ENCODE measurements around the gene PIK3AP1.
"Not testable (repeated sequence)": the region's sequence is repeated elsewhere in the genome, so short reads cannot be mapped to it uniquely, and the experiment has no call there.

PIK3AP1 gene

GRCh38 chr10:96720422-96721206, at the start of gene PIK3AP1:
Gene PIK3AP1 (minus strand): TSS chr10:96720514. CDS start chr10:96720394, 120 bp downstream.
- peak; percentile 22 for DNase-seq (ENCODE audit: low spot score)

GRCh38 chr10:96768136-96768535, 47.8 kb upstream of the PIK3AP1 start:
- DNase-seq (ENCODE audit: low spot score) = no peak

DNA sequence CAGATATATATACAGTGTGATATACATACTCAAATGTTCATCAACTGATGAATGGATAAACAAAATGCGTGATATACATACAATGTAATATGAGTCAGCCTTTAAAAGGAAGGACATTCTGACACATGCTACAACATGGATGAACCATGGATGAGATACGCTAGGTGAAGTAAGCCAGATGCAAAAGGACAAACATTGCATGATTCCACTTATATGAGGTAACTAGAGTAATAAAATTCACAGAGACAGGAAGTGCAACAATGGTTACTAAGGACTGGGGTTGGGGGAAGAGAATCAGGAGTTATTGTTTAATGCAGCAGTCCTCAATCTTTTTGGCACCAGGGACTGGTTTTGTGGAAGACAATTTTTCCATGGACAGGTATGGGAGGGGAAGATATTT, 47.3 kb upstream of the PIK3AP1 start:
- no peak for DNase-seq (ENCODE audit: low spot score)

DNA sequence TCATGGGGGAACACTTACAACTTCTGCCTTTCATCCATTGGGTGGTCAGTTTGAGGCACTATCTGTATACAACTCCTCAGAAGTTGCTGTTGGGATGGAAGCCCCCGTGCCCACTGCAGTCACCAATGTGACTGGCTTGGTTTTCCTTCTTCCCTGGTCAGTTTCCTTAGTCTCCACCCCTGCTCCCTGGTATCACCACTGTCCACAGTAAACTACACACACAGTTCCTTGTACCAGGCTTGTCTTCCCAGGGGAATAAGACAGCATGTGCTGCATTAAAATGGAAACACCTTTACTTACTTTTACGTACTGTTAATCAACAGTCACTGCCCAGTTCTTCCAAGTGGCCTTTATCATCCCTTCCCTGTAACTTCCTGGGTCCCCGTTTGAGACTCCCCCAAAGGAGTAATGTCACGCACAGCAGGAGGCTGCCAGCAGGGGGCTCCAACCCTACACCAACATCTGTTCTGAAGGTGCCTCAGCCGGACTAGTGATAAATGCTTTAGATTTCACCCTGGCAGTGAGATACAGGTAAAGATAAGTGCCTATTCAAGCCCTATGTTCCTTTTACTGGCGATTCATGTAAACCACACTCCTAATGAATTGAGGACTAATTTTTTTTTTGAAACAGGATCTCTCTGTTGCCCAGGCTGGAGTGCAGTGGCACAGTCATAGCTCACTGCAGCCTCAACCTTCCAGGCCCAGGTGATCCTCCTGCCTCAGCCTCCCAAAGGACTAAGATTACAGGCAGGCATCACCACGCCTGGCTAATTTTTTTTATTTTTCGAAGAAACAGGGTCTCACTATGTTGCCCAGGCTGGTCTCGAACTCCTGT, 45.3 kb upstream of the PIK3AP1 start:
- peak; percentile 74 for DNase-seq (ENCODE audit: low spot score)

- DNase-seq (ENCODE audit: low spot score) = no peak
Observed at GRCh38 chr10:96764425-96765060, 44.2 kb upstream of the PIK3AP1 start.

- DNase-seq (ENCODE audit: low spot score) = peak; percentile 3
Observed at GRCh38 chr10:96758423-96758822, 38.1 kb upstream of the PIK3AP1 start.

DNA sequence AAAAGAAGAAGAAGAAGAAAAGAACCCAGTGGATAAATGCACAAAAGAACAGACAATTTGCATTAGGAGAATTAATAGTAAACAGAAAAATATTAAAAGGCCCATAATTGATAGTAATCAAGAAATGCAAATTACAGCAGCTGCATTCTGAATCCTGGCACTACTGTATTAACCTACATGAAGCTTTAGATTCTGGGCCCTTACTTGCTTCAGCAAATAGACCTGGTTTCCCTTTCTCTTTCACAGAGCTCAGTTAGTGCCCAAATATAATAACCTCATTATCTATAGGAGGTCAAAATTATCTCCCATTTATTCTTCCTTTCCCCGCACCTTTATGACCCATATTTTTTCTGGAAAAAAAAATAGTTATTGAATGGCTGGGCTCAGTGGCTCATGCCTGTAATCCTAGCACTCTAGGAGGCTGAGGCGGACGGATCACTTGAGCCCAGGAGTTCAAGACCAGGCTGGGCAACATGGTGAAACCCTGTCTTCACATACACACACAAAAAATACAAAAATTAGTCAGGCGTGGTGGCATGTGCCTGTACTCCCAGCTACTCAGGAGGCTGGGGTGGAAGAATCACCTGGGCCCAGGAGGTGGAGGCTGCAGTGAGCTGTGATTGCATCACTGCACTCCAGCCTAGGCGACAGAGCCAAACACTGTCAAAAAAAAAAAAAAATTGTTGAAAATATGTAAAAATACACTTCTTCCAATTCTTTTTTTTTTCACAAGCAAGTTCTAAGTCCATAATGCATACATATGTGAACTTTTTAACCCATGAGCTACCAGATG, 36.0 kb upstream of the PIK3AP1 start:
- DNase-seq (ENCODE audit: low spot score) = no peak

DNA sequence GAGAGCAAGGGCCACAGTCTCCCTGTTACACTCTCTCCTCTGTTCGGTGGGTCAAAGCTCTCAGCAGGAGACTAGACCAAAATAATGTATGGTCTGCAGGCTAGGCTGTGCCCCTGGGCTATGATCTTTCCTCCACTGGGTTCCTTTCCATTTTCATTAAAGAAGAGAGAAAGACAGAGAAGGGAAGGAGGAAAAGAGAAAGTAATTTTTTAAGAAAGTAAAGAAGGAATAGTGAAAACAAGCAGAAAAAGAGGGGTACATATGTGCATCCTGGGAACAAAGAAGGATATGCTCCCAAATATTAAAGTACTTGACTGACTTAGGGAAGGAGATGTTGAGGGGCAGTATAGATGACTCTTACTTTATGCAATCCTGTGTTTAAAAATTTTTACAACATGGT, 33.6 kb upstream of the PIK3AP1 start:
- no peak for DNase-seq (ENCODE audit: low spot score)

- no peak for DNase-seq (ENCODE audit: low spot score)
Observed at GRCh38 chr10:96752375-96752774, 32.1 kb upstream of the PIK3AP1 start.

- not testable (repeated sequence) for DNase-seq (ENCODE audit: low spot score)
Observed at GRCh38 chr10:96750316-96750715, 30.0 kb upstream of the PIK3AP1 start.

- no peak for DNase-seq (ENCODE audit: low spot score)
Observed at GRCh38 chr10:96747734-96748550, 27.6 kb upstream of the PIK3AP1 start.

DNA sequence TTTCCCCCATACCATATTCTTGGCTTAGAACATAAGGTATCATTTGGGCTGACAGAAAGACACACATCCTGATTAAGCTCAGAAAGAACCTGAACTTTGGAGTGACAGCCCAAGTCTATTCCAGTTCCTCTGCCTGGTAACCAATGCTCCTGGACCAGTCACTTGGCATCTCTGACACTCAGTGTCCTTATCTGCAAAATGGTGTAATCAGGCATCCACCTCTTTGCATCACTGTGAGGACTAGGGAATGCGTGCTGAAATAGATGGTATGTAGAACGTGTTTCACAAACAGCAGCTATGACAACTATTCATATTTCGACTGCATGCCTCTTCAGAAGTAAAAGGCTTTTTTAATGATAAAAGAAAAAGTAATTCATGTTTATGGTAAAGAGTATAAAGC, 26.2 kb upstream of the PIK3AP1 start:
- no peak for DNase-seq (ENCODE audit: low spot score)

DNA sequence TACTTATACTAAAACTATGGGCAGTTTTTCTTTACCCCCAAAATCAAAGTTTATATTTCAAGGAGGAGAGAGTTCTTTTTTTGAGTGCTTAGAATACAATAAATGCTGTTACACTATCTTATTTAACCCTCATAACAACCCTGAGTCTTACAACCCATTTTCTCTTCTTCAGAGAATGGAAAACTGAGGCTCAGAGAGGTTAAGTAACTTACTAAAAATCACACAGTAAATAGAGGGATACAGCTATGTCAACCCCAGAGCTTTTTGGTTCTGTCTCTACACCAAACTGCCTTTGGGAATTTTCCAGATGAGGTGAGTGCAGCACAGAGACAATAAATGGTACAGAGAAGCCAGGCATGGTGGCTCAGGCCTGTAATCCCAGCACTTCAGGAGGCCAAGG, 25.6 kb upstream of the PIK3AP1 start:
- DNase-seq (ENCODE audit: low spot score) = no peak

- no peak for DNase-seq (ENCODE audit: low spot score)
Observed at GRCh38 chr10:96743988-96744585, 23.8 kb upstream of the PIK3AP1 start.

GRCh38 chr10:96741557-96741956, 21.2 kb upstream of the PIK3AP1 start:
- not testable (repeated sequence) for DNase-seq (ENCODE audit: low spot score)

DNA sequence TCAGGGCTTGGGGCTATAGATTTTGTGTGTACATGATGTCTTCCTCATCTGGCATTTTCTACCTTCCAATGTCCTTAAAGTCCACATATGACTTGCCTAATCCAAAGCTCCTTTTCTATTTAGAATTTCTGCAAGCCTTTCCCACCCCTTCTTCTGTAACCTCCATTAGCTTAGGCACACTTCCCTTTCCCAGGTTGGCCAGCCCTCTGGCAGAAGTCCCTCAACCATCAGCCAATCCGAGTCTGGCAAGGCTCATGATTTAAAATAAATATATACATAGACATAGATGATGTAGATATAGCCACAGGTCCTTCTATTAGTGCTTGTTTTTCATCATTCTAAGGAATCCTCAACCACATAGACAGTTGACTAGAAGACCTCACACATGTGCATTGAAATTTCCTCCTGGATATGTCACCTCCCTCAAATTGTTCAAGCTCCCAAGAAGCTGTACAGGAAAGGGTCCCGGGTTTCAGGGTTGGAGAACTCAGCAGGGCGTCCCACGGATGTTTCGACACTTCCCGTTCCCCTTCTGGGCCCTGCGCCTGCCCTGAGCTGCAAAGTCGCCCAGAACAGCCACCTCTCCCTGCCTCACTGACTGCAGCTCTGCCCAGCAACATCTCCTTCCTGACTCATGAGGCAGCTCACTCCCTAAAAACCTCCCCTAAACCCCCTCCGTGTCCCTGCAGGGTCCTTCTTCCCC, 20.4 kb upstream of the PIK3AP1 start:
- DNase-seq (ENCODE audit: low spot score) = no peak

GRCh38 chr10:96740141-96740540, 19.8 kb upstream of the PIK3AP1 start:
- no peak for DNase-seq (ENCODE audit: low spot score)

DNA sequence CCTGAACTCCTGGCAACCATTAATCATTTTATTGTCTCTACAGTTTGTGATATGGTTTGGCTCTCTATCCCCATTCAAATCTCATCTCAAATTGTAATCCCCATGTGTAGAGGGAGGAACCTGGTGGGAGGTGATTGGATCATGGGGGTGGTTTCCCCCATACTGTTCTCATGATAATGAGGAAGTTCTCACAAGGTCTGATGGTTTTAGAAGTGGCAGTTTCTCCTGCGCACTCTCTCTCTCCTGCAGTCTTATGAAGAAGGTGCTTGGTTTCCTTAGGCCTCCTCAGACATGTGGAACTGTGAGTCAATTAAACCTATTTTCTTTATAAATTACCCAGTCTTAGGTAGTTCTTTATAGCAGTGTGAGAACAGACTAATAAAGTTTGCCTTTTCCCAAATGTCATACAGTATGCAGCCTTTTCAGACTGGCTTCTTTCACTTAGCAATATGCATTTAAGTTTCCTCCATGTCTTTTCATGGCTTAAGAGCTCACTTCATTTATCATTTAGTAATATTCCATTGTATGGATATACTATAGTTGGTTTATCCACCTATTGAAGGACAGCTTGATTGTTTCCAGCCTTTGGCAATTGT, 17.1 kb upstream of the PIK3AP1 start:
- not testable (repeated sequence) for DNase-seq (ENCODE audit: low spot score)

DNA sequence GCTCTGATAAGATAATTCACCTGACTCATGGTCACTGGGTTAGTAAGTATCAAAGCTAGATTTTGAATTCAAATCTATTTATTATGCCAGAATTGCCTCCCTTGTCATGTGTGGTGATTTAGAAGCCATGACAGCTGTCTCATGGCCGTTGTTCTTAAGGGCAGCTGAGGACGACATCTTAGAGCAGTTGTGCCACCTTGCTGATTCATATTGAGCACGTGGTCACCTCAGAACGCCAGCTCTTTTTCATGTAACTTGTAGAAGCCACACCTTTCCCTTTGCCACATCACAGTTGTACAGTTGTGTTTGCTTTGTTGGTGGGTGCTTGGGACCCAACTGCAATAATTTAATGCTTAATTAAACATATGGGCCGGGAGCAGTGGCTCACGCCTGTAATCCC, 4.3 kb upstream of the PIK3AP1 start:
- DNase-seq (ENCODE audit: low spot score) = no peak

GRCh38 chr10:96721207-96721572, 876 bp upstream of the PIK3AP1 start:
- DNase-seq (ENCODE audit: low spot score) = no peak
